ENCODE results near the gene C17orf113.
A peak's percentile ranks its signal among the peaks of the same experiment; 100 is the strongest.

DNA sequence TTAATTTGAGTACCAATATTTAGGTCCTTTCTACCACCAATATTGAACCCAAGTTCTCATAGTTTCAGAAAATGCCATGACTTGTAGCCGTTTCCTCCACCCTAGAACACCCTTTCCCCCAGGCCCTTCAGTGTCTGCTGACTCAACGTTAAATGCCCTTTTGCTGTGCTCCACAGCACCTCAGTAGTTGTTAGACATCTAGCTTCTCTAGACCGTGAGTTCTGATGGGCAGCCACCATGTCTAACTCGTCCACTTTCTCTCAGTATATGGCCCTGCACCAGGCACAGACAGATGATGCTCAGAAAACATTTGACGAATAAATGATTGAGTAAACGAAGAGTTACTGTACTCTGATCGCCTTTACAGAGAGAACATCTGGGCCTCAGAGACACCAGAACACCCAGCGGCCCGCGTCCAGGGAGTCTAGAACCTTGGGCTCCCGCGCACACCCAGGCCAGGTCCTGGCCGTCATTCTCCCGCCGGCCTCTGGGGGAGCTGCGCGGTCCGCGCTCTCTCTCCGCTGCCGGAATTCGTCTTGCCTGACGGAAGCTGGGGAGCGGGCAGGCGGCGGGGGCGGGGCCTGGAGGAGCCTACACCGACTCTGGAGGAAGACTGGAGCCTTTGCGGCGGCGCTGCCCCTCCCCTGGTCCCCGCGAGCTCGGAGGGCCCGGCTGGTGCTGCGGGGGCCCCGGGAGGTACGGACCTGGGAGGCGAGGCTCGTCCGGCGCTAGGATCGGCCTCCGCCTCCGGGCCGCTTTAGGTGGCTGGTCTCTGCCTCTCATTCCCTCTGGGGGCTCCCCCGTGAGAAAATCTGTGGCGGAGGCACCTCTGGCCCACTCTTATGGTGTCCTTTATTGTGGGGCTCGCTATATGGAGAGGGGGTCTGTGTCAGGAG lies 30.6 kb downstream of the C17orf113 start, which contains the start of gene NKIRAS2:
- TF ChIP-seq EZH2 (IDR thresholded peaks at IDR 0.05; ENCODE audit: low read length, unreplicated experiment) (no peak), EZH2phosphoT487 (IDR thresholded peaks at IDR 0.05; ENCODE audit: borderline replicate concordance, low read length) (no peak)
- TF ChIP-seq, protein P1, sequence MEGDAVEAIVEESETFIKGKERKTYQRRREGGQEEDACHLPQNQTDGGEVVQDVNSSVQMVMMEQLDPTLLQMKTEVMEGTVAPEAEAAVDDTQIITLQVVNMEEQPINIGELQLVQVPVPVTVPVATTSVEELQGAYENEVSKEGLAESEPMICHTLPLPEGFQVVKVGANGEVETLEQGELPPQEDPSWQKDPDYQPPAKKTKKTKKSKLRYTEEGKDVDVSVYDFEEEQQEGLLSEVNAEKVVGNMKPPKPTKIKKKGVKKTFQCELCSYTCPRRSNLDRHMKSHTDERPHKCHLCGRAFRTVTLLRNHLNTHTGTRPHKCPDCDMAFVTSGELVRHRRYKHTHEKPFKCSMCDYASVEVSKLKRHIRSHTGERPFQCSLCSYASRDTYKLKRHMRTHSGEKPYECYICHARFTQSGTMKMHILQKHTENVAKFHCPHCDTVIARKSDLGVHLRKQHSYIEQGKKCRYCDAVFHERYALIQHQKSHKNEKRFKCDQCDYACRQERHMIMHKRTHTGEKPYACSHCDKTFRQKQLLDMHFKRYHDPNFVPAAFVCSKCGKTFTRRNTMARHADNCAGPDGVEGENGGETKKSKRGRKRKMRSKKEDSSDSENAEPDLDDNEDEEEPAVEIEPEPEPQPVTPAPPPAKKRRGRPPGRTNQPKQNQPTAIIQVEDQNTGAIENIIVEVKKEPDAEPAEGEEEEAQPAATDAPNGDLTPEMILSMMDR (conservative IDR thresholded peaks at IDR 0.05; ENCODE audit: low read depth, low read length), result peak; percentile 76
